HCT116 (cell line): ENCODE measurements around the gene PTDSS2. TPM values are rescaled to one million over a fixed set of nuclear protein-coding genes. Genes with fewer than 3 reads are reported as not detected.

Experiments
- ATAC-seq: fragments of 200-7000 bp; cut with Tn5 transposase; 2 replicates; pipeline ENCODE4 v1.9.1; 2020; ENCODE audit warnings: mild to moderate bottlenecking, moderate library complexity
- BruUV-seq: library from RNA; stranded (reverse); fragments of 400-500 nt; replicated peaks from 2 replicates; lab custom pipeline; 2021; lab: Mats Ljungman, UMichigan
- CTCF ChIA-PET: fragments of 300-600 bp; sonication (Branson Sonifier 250); formaldehyde crosslinking; loops from one replicate; lab custom pipeline; 2021; ENCODE audit warnings: antibody characterized with exemption; lab: Charles Lee
- POLR2A ChIA-PET: fragments of 300-600, 350-600 bp; sonication (Branson Sonifier 250); formaldehyde crosslinking; loops from one replicate; lab custom pipeline; 2021; ENCODE audit warnings: antibody characterized with exemption; lab: Charles Lee
- RAD21 ChIA-PET, 2 experiments: fragments of 300-600 bp; sonication (Branson Sonifier 250); formaldehyde crosslinking; loops; one replicate each; lab custom pipeline; 2023; ENCODE audit warnings: low total read pairs in 2 of 2; ENCODE audit not compliant: uncharacterized antibody in 2 of 2, unreplicated experiment in 2 of 2, low non-redundant PET in 1 of 2; lab: Charles Lee
- DNase-seq: peaks from one replicate; pipeline ENCODE4 v3.0.0-alpha.2; 2010; ENCODE audit warnings: low read depth, low spot score
- H2AFZ ChIP-seq: fragments of 200-600 bp; shearing (Covaris generic), sonication (generic); 2 replicates; pipeline ENCODE4 v1.6.1; 2017; ENCODE audit warnings: low read depth, mixed run types, mixed read lengths, antibody characterized with exemption, low read length; ENCODE audit not compliant: poor library complexity, severe bottlenecking
- H3K27ac ChIP-seq: 2 replicates; pipeline ENCODE4 v1.5.1; 2012; ENCODE audit warnings: low read depth, low read length
- H3K27me3 ChIP-seq: fragments of 200-600 bp; sonication (generic); 2 replicates; pipeline ENCODE4 v1.6.1; 2016; ENCODE audit warnings: mixed run types, low read length, mixed read lengths; ENCODE audit not compliant: insufficient read depth
- H3K36me3 ChIP-seq, 2 experiments: fragments of 200-500 bp in 1 of 2; fragments of 200-600 bp in 1 of 2; sonication (Bioruptor generic) in 1 of 2; sonication (generic) in 1 of 2; 2 replicates each; pipeline versions ENCODE4 v1.5.1 to v1.6.1; 2014 to 2016; ENCODE audit warnings: low read length in 2 of 2, inconsistent platforms in 1 of 2, mixed read lengths in 1 of 2, mixed run types in 1 of 2; ENCODE audit not compliant: insufficient read depth in 2 of 2, control insufficient read depth in 1 of 2
- H3K4me1 ChIP-seq, 2 experiments: fragments of 200-600 bp in 1 of 2; sonication (generic) in 1 of 2; 2 replicates each; pipeline versions ENCODE4 v1.5.1 to v1.6.1; 2012 to 2017; ENCODE audit warnings: low read length in 2 of 2, inconsistent platforms in 1 of 2, mild to moderate bottlenecking in 1 of 2, mixed read lengths in 1 of 2, mixed run types in 1 of 2, moderate library complexity in 1 of 2; ENCODE audit not compliant: insufficient read depth in 2 of 2, control insufficient read depth in 1 of 2
- H3K4me2 ChIP-seq: fragments of 200-600 bp; sonication (generic); 2 replicates; pipeline ENCODE4 v1.6.1; 2017; ENCODE audit warnings: mixed run types, low read length, mixed read lengths
- H3K4me3 ChIP-seq, 2 experiments: fragments of 200-600 bp in 1 of 2; sonication (generic) in 1 of 2; replicated peaks in 1 of 2; 2 replicates each; pipeline ENCODE4 v1.5.1; 2011 to 2016; ENCODE audit warnings: low read length in 2 of 2, control low read depth in 1 of 2, low read depth in 1 of 2, mild to moderate bottlenecking in 1 of 2, mixed read lengths in 1 of 2, mixed run types in 1 of 2
- H3K79me2 ChIP-seq: fragments of 200-600 bp; sonication (generic); 2 replicates; pipeline ENCODE4 v1.6.1; 2017; ENCODE audit warnings: mild to moderate bottlenecking, mixed run types, low read length, moderate library complexity, mixed read lengths; ENCODE audit not compliant: insufficient read depth
- H3K9ac ChIP-seq: fragments of 200-600 bp; sonication (generic); 2 replicates; pipeline ENCODE4 v1.6.1; 2016; ENCODE audit warnings: low read length, mixed read lengths
- H3K9me2 ChIP-seq: fragments of 200-600 bp; sonication (generic), shearing (Covaris generic); 2 replicates; pipeline ENCODE4 v1.6.1; 2017; ENCODE audit warnings: mixed run types, mild to moderate bottlenecking, moderate library complexity; ENCODE audit not compliant: insufficient read depth
- H3K9me3 ChIP-seq, 2 experiments: fragments of 200-500 bp in 1 of 2; fragments of 200-600 bp in 1 of 2; sonication (Bioruptor generic) in 1 of 2; sonication (generic) in 1 of 2; 2 replicates each; pipeline ENCODE4 v1.6.1; 2014 to 2017; ENCODE audit warnings: low read length in 2 of 2, mixed read lengths in 2 of 2, inconsistent platforms in 1 of 2, low read depth in 1 of 2, mild to moderate bottlenecking in 1 of 2, mixed run types in 1 of 2, moderate library complexity in 1 of 2; ENCODE audit not compliant: control insufficient read depth in 1 of 2, insufficient read depth in 1 of 2
- H4K20me1 ChIP-seq: fragments of 200-600 bp; sonication (generic), shearing (Covaris generic); 2 replicates; pipeline ENCODE4 v1.6.1; 2017; ENCODE audit warnings: mixed run types, mild to moderate bottlenecking, moderate library complexity; ENCODE audit not compliant: insufficient read depth
- CBX3 ChIP-seq: IDR thresholded peaks from 2 replicates; pipeline ENCODE4 v1.6.1; 2012; ENCODE audit warnings: low read depth
- CEBPB ChIP-seq: IDR thresholded peaks from 2 replicates; pipeline ENCODE4 v1.6.1; 2012; ENCODE audit warnings: low read depth
- CTCF ChIP-seq, 3 experiments: fragments of 200-600 bp in 1 of 3; sonication (generic) in 1 of 3; IDR thresholded peaks in 2 of 3; conservative IDR thresholded peaks in 1 of 3; 2 replicates each; pipeline ENCODE4 v1.5.1; 2012 to 2017; ENCODE audit warnings: low read depth in 2 of 3, low read length in 2 of 3, antibody characterized with exemption in 1 of 3, borderline replicate concordance in 1 of 3, control low read depth in 1 of 3, mild to moderate bottlenecking in 1 of 3, mixed read lengths in 1 of 3, mixed run types in 1 of 3, moderate library complexity in 1 of 3; ENCODE audit not compliant: insufficient read depth in 1 of 3
- EGR1 ChIP-seq: IDR thresholded peaks from 2 replicates; pipeline ENCODE4 v1.6.1; 2012; ENCODE audit warnings: low read depth
- ELF1 ChIP-seq: IDR thresholded peaks from 2 replicates; pipeline ENCODE4 v1.6.1; 2012; ENCODE audit warnings: low read depth, borderline replicate concordance
- EZH2 ChIP-seq: fragments of 200-600 bp; sonication (generic); IDR thresholded peaks from 2 replicates; pipeline ENCODE4 v1.6.1; 2017; ENCODE audit warnings: antibody characterized with exemption, mixed run types
- FOSL1 ChIP-seq: IDR thresholded peaks from 2 replicates; pipeline ENCODE4 v1.6.1; 2012; ENCODE audit warnings: low read depth
- JUND ChIP-seq: IDR thresholded peaks from 2 replicates; pipeline ENCODE4 v1.6.1; 2012
- POLR2A ChIP-seq: IDR thresholded peaks from 2 replicates; pipeline ENCODE4 v1.7.0; 2011; ENCODE audit warnings: borderline replicate concordance; ENCODE audit not compliant: insufficient read depth, insufficient read length; ENCODE audit errors: extremely low read depth
- RAD21 ChIP-seq: IDR thresholded peaks from 2 replicates; pipeline ENCODE4 v1.6.1; 2012; ENCODE audit warnings: low read depth, mild to moderate bottlenecking
- REST ChIP-seq: IDR thresholded peaks from 2 replicates; pipeline ENCODE4 v1.6.1; 2012; ENCODE audit warnings: low read depth
- SIN3A ChIP-seq: IDR thresholded peaks from 2 replicates; pipeline ENCODE4 v1.6.1; 2012; ENCODE audit warnings: low read depth
- SP1 ChIP-seq: IDR thresholded peaks from 2 replicates; pipeline ENCODE4 v1.6.1; 2012; ENCODE audit warnings: low read depth
- SRF ChIP-seq: IDR thresholded peaks from 2 replicates; pipeline ENCODE4 v1.6.1; 2012; ENCODE audit warnings: low read depth
- YY1 ChIP-seq: IDR thresholded peaks from 2 replicates; pipeline ENCODE4 v1.6.1; 2011; ENCODE audit warnings: low read length, low read depth, moderate library complexity, mild to moderate bottlenecking; ENCODE audit not compliant: insufficient replicate concordance; ENCODE audit errors: extremely low read depth
- ZBTB33 ChIP-seq: IDR thresholded peaks from 2 replicates; pipeline ENCODE4 v1.6.1; 2011; ENCODE audit warnings: mild to moderate bottlenecking, low read length, moderate library complexity; ENCODE audit not compliant: insufficient replicate concordance; ENCODE audit errors: extremely low read depth
- ZNF274 ChIP-seq: fragments of 200-500 bp; sonication (Bioruptor generic); IDR thresholded peaks from 2 replicates; pipeline ENCODE4 v1.6.1; 2014; ENCODE audit warnings: mild to moderate bottlenecking, low read depth, low read length, inconsistent platforms
- intact Hi-C: fragments of 100-400 bp; cut with micrococcal nuclease; formaldehyde crosslinking; loops from 2 replicates; pipeline ENCODE4 v1.10.0; 2022
- total RNA-seq: library from RNA; stranded (reverse); gene quantifications from one replicate; pipeline ENCODE4 v1.2.1, GENCODE V29; 2021; ENCODE audit not compliant: unreplicated experiment

Gene PTDSS2
- total RNA-seq, 1 experiment from 2014 or later, result 40.1 TPM

- Histone ChIP-seq H3K79me2 (no peaks in the 10 kb centered on the region; the same call in 1 of the 2 replicates), H3K9me2 (no peaks in the 10 kb centered on the region), H3K4me1 (peaks cover 19 to 44% of the 10 kb centered on the region in 2 experiments), H3K36me3 (no peaks in the 10 kb centered on the region), H3K9me3 (no peaks in the 10 kb centered on the region), H2AFZ (no peak overlapping the region), H3K9ac (no peak overlapping the region), H3K27me3 (no peaks in the 10 kb centered on the region), H3K4me3 (no peak overlapping the region), H3K27ac (no peak overlapping the region), H4K20me1 (no peaks in the 10 kb centered on the region), H3K4me2 (no peak overlapping the region)
- RAD21 ChIA-PET, result no interaction called here
- CTCF ChIA-PET, result interaction anchor here (1.4 kb wide), 1 partner anchor 35 kb away, joined by 3 read pairs; no protein-coding TSS in a partner anchor
- TF ChIP-seq RAD21, result no peak
- no peak for TF ChIP-seq JUND
- TF ChIP-seq EGR1, result no peak
- no peak for TF ChIP-seq SRF
- no peak for TF ChIP-seq POLR2A
- no peak for TF ChIP-seq YY1
- TF ChIP-seq SP1, result no peak
- no peak for TF ChIP-seq CBX3
- no peak for TF ChIP-seq ZBTB33
- no peak for TF ChIP-seq EZH2
- no peak for TF ChIP-seq SIN3A
- TF ChIP-seq ZNF274, result no peak
- no peak for TF ChIP-seq ELF1
- TF ChIP-seq REST, result no peak
- TF ChIP-seq FOSL1, result no peak
- TF ChIP-seq CTCF (IDR thresholded peaks at IDR 0.05 in 2 of 3, conservative IDR thresholded peaks at IDR 0.05 in 1 of 3; ENCODE audit: borderline replicate concordance in 1 of 3, insufficient read depth in 1 of 3, low read depth in 2 of 3, low read length in 2 of 3), result no peak
- no peak for TF ChIP-seq CEBPB
- intact Hi-C loops, result no loop called here
- DNase-seq (no peak), ATAC-seq (no peak)
- no TSS peak for BruUV-seq
- POLR2A ChIA-PET, result no interaction called here
Measured at GRCh38 chr11:413120-414081, 36.7 kb upstream of the PTDSS2 start.
